H1 (cell line): ENCODE data around the gene GIMAP4. TPM values are rescaled to one million over a fixed set of nuclear protein-coding genes. Genes with fewer than 3 reads are reported as not detected.

Experiments used
- CTCF ChIA-PET: fragments of 300-600 bp; sonication (Branson Sonifier 250); formaldehyde crosslinking; loops from one replicate; lab custom pipeline; 2021; ENCODE audit not compliant: partially characterized antibody; lab: Charles Lee
- POLR2A ChIA-PET: fragments of 300-600 bp; sonication (Branson Sonifier 250); formaldehyde crosslinking; loops from one replicate; lab custom pipeline; 2021; ENCODE audit warnings: inconsistent platforms; ENCODE audit not compliant: partially characterized antibody; lab: Charles Lee
- DNase-seq, 2 experiments: peaks; one replicate each; pipeline versions ENCODE4 v3.0.0 to v3.0.0-alpha.2; 2010 to 2022; ENCODE audit warnings: low spot score in 2 of 2, low read depth in 1 of 2, mixed read lengths in 1 of 2
- FAIRE-seq: peaks from 2 replicates; lab custom pipeline; 2011; peaks lifted over from hg19 to GRCh38; lab: Jason Lieb, UNC
- H2AFZ ChIP-seq: 2 replicates; pipeline ENCODE4 v1.8.1; 2012; ENCODE audit warnings: low read length, inconsistent platforms
- H2AK5ac ChIP-seq: 2 replicates; pipeline ENCODE4 v1.6.1; 2013; ENCODE audit warnings: low read depth, low read length
- H2BK120ac ChIP-seq: replicated peaks from 2 replicates; pipeline ENCODE3; 2013; ENCODE audit warnings: low read depth, low read length, inconsistent platforms
- H2BK12ac ChIP-seq: 2 replicates; pipeline ENCODE4 v1.6.1; 2013; ENCODE audit warnings: low read depth, low read length
- H2BK15ac ChIP-seq: 2 replicates; pipeline ENCODE4 v1.6.1; 2013; ENCODE audit warnings: low read length
- H2BK20ac ChIP-seq: 2 replicates; pipeline ENCODE4 v1.6.1; 2013; ENCODE audit warnings: low read length
- H2BK5ac ChIP-seq: 2 replicates; pipeline ENCODE4 v1.6.1; 2013; ENCODE audit warnings: low read depth, low read length
- H3K14ac ChIP-seq: 2 replicates; pipeline ENCODE4 v1.6.1; 2013; ENCODE audit warnings: inconsistent platforms; ENCODE audit not compliant: insufficient read length
- H3K18ac ChIP-seq: 2 replicates; pipeline ENCODE4 v1.6.1; 2013; ENCODE audit warnings: low read length; ENCODE audit errors: extremely low read depth
- H3K23ac ChIP-seq: 2 replicates; pipeline ENCODE4 v1.6.1; 2013; ENCODE audit warnings: inconsistent platforms; ENCODE audit not compliant: insufficient read length
- H3K23me2 ChIP-seq: 2 replicates; pipeline ENCODE4 v1.6.1; 2013; ENCODE audit warnings: low read depth, low read length
- H3K27ac ChIP-seq: 2 replicates; pipeline ENCODE4 v1.6.1; 2011; ENCODE audit warnings: low read depth, low read length, inconsistent platforms
- H3K27me3 ChIP-seq, 4 experiments: replicated peaks in 1 of 4; 1 replicate in 1 of 4; 2 replicates in 3 of 4; pipeline versions ENCODE4 v1.6.1 to v1.8.1; 2011 to 2013; ENCODE audit warnings: low read length in 3 of 4, mild to moderate bottlenecking in 3 of 4, inconsistent platforms in 2 of 4, mixed read lengths in 2 of 4, moderate library complexity in 1 of 4; ENCODE audit not compliant: control insufficient read depth in 3 of 4, insufficient read depth in 3 of 4; ENCODE audit errors: extremely low read depth in 1 of 4
- H3K36me3 ChIP-seq, 4 experiments: 2 replicates each; pipeline versions ENCODE4 v1.6.1 to v1.8.1; 2011 to 2013; ENCODE audit warnings: mild to moderate bottlenecking in 4 of 4, low read length in 3 of 4, moderate library complexity in 2 of 4, control low read depth in 1 of 4, inconsistent platforms in 1 of 4; ENCODE audit not compliant: insufficient read depth in 4 of 4, control insufficient read depth in 2 of 4
- H3K4ac ChIP-seq: replicated peaks from 2 replicates; pipeline ENCODE3; 2013; ENCODE audit warnings: low read length, low read depth, mixed read lengths, inconsistent platforms; ENCODE audit not compliant: insufficient read length
- H3K4me1 ChIP-seq, 4 experiments: replicated peaks in 1 of 4; 1 replicate in 1 of 4; 2 replicates in 3 of 4; pipeline versions ENCODE4 v1.6.1 to v1.8.1; 2011 to 2013; ENCODE audit warnings: low read length in 3 of 4, inconsistent platforms in 2 of 4, mixed read lengths in 1 of 4; ENCODE audit not compliant: insufficient read depth in 4 of 4, control insufficient read depth in 3 of 4
- H3K4me2 ChIP-seq, 2 experiments: 2 replicates each; pipeline versions ENCODE4 v1.6.1 to v1.8.1; 2011 to 2013; ENCODE audit warnings: low read depth in 2 of 2, low read length in 2 of 2, control low read depth in 1 of 2, inconsistent platforms in 1 of 2, mild to moderate bottlenecking in 1 of 2; ENCODE audit not compliant: insufficient read depth in 1 of 2
- H3K4me3 ChIP-seq, 4 experiments: fragments of 200-600, 300-600 bp in 1 of 4; sonication (generic), shearing (Covaris generic), sonication (Bioruptor Twin) in 1 of 4; 2 replicates each; pipeline versions ENCODE4 v1.5.1 to v1.8.1; 2011 to 2016; ENCODE audit warnings: low read length in 4 of 4, low read depth in 3 of 4, control low read depth in 2 of 4, inconsistent platforms in 2 of 4, mild to moderate bottlenecking in 2 of 4, mixed read lengths in 1 of 4, moderate library complexity in 1 of 4; ENCODE audit not compliant: insufficient read depth in 2 of 4; ENCODE audit errors: extremely low read depth in 1 of 4
- H3K56ac ChIP-seq: replicated peaks from 2 replicates; pipeline ENCODE3; 2013; ENCODE audit warnings: low read depth, mild to moderate bottlenecking, mixed read lengths, low read length, inconsistent platforms; ENCODE audit not compliant: insufficient read length
- H3K79me1 ChIP-seq: 2 replicates; pipeline ENCODE4 v1.6.1; 2013; ENCODE audit warnings: low read depth, low read length, control low read depth
- H3K79me2 ChIP-seq, 2 experiments: 2 replicates each; pipeline versions ENCODE4 v1.6.1 to v1.8.1; 2012 to 2013; ENCODE audit warnings: low read length in 2 of 2, mild to moderate bottlenecking in 2 of 2, inconsistent platforms in 1 of 2; ENCODE audit not compliant: insufficient read depth in 2 of 2, control insufficient read depth in 1 of 2
- H3K9ac ChIP-seq, 4 experiments: replicated peaks in 1 of 4; 1 replicate in 1 of 4; 2 replicates in 3 of 4; pipeline versions ENCODE4 v1.6.1 to v1.8.1; 2011 to 2013; ENCODE audit warnings: low read depth in 3 of 4, low read length in 3 of 4, control low read depth in 2 of 4, mild to moderate bottlenecking in 2 of 4, moderate library complexity in 2 of 4, inconsistent platforms in 1 of 4; ENCODE audit errors: extremely low read depth in 1 of 4
- H3K9me3 ChIP-seq, 2 experiments: 2 replicates each; pipeline versions ENCODE4 v1.6.1 to v1.8.1; 2012 to 2013; ENCODE audit warnings: mild to moderate bottlenecking in 2 of 2, moderate library complexity in 2 of 2, control low read depth in 1 of 2, inconsistent platforms in 1 of 2, low read depth in 1 of 2, low read length in 1 of 2, mixed read lengths in 1 of 2; ENCODE audit not compliant: insufficient read depth in 2 of 2
- H4K20me1 ChIP-seq, 2 experiments: replicated peaks in 1 of 2; 2 replicates each; pipeline versions ENCODE3 to v1.8.1; 2011 to 2013; ENCODE audit warnings: inconsistent platforms in 2 of 2, low read length in 2 of 2, mild to moderate bottlenecking in 1 of 2; ENCODE audit not compliant: insufficient read depth in 2 of 2, control insufficient read depth in 1 of 2
- H4K5ac ChIP-seq: 2 replicates; pipeline ENCODE4 v1.6.1; 2013; ENCODE audit warnings: low read length, low read depth, mixed read lengths, inconsistent platforms; ENCODE audit not compliant: insufficient read length
- H4K8ac ChIP-seq: 2 replicates; pipeline ENCODE4 v1.8.0; 2013; ENCODE audit warnings: mild to moderate bottlenecking, moderate library complexity, low read length, inconsistent platforms; ENCODE audit not compliant: insufficient read depth; ENCODE audit errors: extremely low read depth
- H4K91ac ChIP-seq: replicated peaks from 2 replicates; pipeline ENCODE3; 2013; ENCODE audit warnings: low read length, mixed read lengths, inconsistent platforms; ENCODE audit not compliant: insufficient read length
- BCL11A ChIP-seq, 2 experiments: IDR thresholded peaks; one replicate each; pipeline ENCODE4 v1.6.1; 2011; ENCODE audit warnings: low read depth in 2 of 2, low read length in 2 of 2, mild to moderate bottlenecking in 2 of 2
- E2F6 ChIP-seq: IDR thresholded peaks from 2 replicates; pipeline ENCODE4 v1.6.1; 2012; ENCODE audit warnings: inconsistent platforms
- EZH2 ChIP-seq: fragments of 200-600 bp; sonication (generic); IDR thresholded peaks from 2 replicates; pipeline ENCODE4 v1.7.1; 2012; ENCODE audit warnings: low read depth, mild to moderate bottlenecking, moderate library complexity, low read length, inconsistent platforms; ENCODE audit not compliant: severe bottlenecking
- GABPA ChIP-seq: IDR thresholded peaks from 2 replicates; pipeline ENCODE4 v1.6.1; 2011; ENCODE audit warnings: mild to moderate bottlenecking, low read length, moderate library complexity, borderline replicate concordance; ENCODE audit not compliant: insufficient read depth
- POLR2AphosphoS5 ChIP-seq: IDR thresholded peaks from 2 replicates; pipeline ENCODE4 v1.6.1; 2011; ENCODE audit warnings: low read depth, low read length
- SP2 ChIP-seq: IDR thresholded peaks from 2 replicates; pipeline ENCODE4 v1.6.1; 2012; ENCODE audit warnings: mild to moderate bottlenecking, low read length, inconsistent platforms
- WGBS, 2 experiments: shearing (Covaris generic) in 1 of 2; methylation state at CpG; one replicate each; pipeline versions ENCODE4 v1.1.6 to v1.1.7; 2013 to 2015; ENCODE audit warnings: low lambda C conversion rate in 2 of 2, mixed read lengths in 2 of 2, inconsistent platforms in 1 of 2, low coverage in 1 of 2, missing lambda C conversion rate in 1 of 2; ENCODE audit not compliant: insufficient replicate concordance in 2 of 2, insufficient coverage in 1 of 2, insufficient read length in 1 of 2; ENCODE audit errors: extremely low coverage in 1 of 2, missing lambda C conversion rate in 1 of 2; 5-methylcytosine and 5-hydroxymethylcytosine counted together
- long read RNA-seq, 2 experiments: library from RNA in 1 of 2; library from capped mRNA in 1 of 2; stranded (forward); transcript quantifications; one replicate each; pipeline ENCODE4 v2.0.0, GENCODE V29; 2021; ENCODE audit warnings: inconsistent platforms in 1 of 2
- polyA minus RNA-seq, 3 experiments: library from RNA; depleted of rRNA, polyadenylated mRNA; stranded (reverse); fragments of >200 nt; gene quantifications; 1 replicate in 2 of 3; 2 replicates in 1 of 3; pipeline ENCODE4 v1.2.3, GENCODE V29; 2011
- polyA plus RNA-seq, 7 experiments: library from polyadenylated mRNA; depleted of rRNA in 3 of 7; stranded (reverse) in 5 of 7; unstranded in 2 of 7; fragments of >200 nt in 5 of 7; fragments of 200-250 nt in 2 of 7; gene quantifications; 1 replicate in 5 of 7; 2 replicates in 1 of 7; 4 replicates in 1 of 7; pipeline versions ENCODE4 v1.2.1 to v1.2.3, GENCODE V29; 2011 to 2013; ENCODE audit warnings: missing spikeins in 2 of 7, mixed read lengths in 2 of 7
- total RNA-seq: library from RNA; stranded (reverse); fragmentation: NEBNext Ultra II Directional; extraction: Animal tissue kit (Norgen Biotek cat#: 25700); gene quantifications from 2 replicates; pipeline ENCODE4 v1.2.1, GENCODE V29; 2021

Gene GIMAP4
- 0.22 TPM in 1 of 2 replicates, not detected in the other for total RNA-seq
- 0.20 TPM in 1 of 2 replicates, not detected in the other for polyA plus RNA-seq (2011; rRNA removed)
- polyA plus RNA-seq (2011; cell fraction: cytosol; rRNA removed) = 0.27 TPM
- polyA plus RNA-seq (2011; cell fraction: nucleus; rRNA removed) = not detected
- 0.23 TPM in 1 of 4 replicates, not detected in the others for polyA plus RNA-seq (2012, experiment 1 of 2)
- not detected for polyA plus RNA-seq (2012, experiment 2 of 2)
- polyA plus RNA-seq (2013, experiment 1 of 2) = 0.10 TPM
- 0.11 TPM for polyA plus RNA-seq (2013, experiment 2 of 2)
- 0.54 TPM in 1 of 2 replicates, not detected in the other for polyA minus RNA-seq (2011; rRNA and poly(A)+ RNA removed)
- polyA minus RNA-seq (2011; cell fraction: cytosol; rRNA and poly(A)+ RNA removed) = not detected
- polyA minus RNA-seq (2011; cell fraction: nucleus; rRNA and poly(A)+ RNA removed) = not detected
- long read RNA-seq, experiment 1 = 0 reads
- long read RNA-seq, experiment 2 = 0 reads

- Histone ChIP-seq H3K23me2 (no peaks in the 10 kb centered on the region), H4K5ac (no peak within 1 kb of the TSS), H2BK12ac (no peak within 1 kb of the TSS; the same call in 1 of the 2 replicates), H2BK15ac (no peak within 1 kb of the TSS; the same call in 1 of the 2 replicates), H3K9me3 (no peaks in the 10 kb centered on the region), H3K27me3 (no peaks in the 10 kb centered on the region), H3K27ac (no peak within 1 kb of the TSS), H4K20me1 (no peaks in the 10 kb centered on the region), H3K4me2 (peak within 1 kb of the TSS; percentile 9 to 35; a peak in 2 of 4 replicates), H3K79me1 (no peaks in the 10 kb centered on the region), H2BK120ac (no peak within 1 kb of the TSS), H2BK20ac (peak within 1 kb of the TSS; percentile 23; the same call in 1 of the 2 replicates), H3K4ac (no peak within 1 kb of the TSS), H3K4me1 (peaks cover 2 to 11% (median 7%) of the 10 kb centered on the region in 4 experiments; a peak in 5 of 7 replicates), H3K4me3 (no peak within 1 kb of the TSS; a peak in 1 of 8 replicates), H3K23ac (no peak within 1 kb of the TSS), H3K79me2 (no peaks in the 10 kb centered on the region), H3K9ac (no peak within 1 kb of the TSS), H3K36me3 (no peaks in the 10 kb centered on the region), H4K91ac (no peak within 1 kb of the TSS), H4K8ac (no peak within 1 kb of the TSS), H3K18ac (0 out of 2 replicates have a peak within 1 kb of the TSS, but pooled peaks have one; percentile 15), H2AFZ (0 out of 2 replicates have a peak within 1 kb of the TSS, but pooled peaks have one; percentile 38), H2AK5ac (no peak within 1 kb of the TSS)
- ChIA-PET POLR2A (no interaction called here), CTCF (interaction anchor here (0.6 to 1.4 kb wide), 2 partner anchors 106 to 118 kb away, joined by 3 read pairs; no protein-coding TSS in a partner anchor)
- WGBS, 2 experiments = 82 to 100% methylated on average over 3 to 9 of the region's 9 CpGs
- DNase-seq (no peak), FAIRE-seq (no peak)
- TF ChIP-seq SP2 (no peak), BCL11A (IDR thresholded peaks at IDR 0.05; ENCODE audit: low read depth in 2 of 2, low read length in 2 of 2) (no peak), POLR2AphosphoS5 (no peak), E2F6 (no peak), EZH2 (no peak), GABPA (no peak)
- TF ChIP-seq, all 59 proteins: peak for 0
- peak within 1 kb of the TSS; percentile 48; the same call in 1 of the 2 replicates for H2BK5ac ChIP-seq
- H3K14ac ChIP-seq = no peak within 1 kb of the TSS
- H3K56ac ChIP-seq = no peak within 1 kb of the TSS
Measured at GRCh38 chr7:150567169-150567568, at the start of gene GIMAP4. Gene GIMAP4 (plus strand): TSS chr7:150567390. CDS start chr7:150569902, 2,512 bp downstream.
